Iris pigment epithelial cell (primary cell): ENCODE data around the gene APP.

Experiments
- DNase-seq: peaks from one replicate; pipeline ENCODE4 v3.0.0-alpha.2; 2011; ENCODE audit warnings: low read depth

APP gene

GRCh38 chr21:26126168-26126553 is 44.4 kb downstream of the APP start:
- no peak for DNase-seq

- DNase-seq, result peak; percentile 63
Measured at GRCh38 chr21:26125433-26126167, 45.0 kb downstream of the APP start.

- no peak for DNase-seq
Measured at GRCh38 chr21:26124896-26125295, 45.7 kb downstream of the APP start.

DNA sequence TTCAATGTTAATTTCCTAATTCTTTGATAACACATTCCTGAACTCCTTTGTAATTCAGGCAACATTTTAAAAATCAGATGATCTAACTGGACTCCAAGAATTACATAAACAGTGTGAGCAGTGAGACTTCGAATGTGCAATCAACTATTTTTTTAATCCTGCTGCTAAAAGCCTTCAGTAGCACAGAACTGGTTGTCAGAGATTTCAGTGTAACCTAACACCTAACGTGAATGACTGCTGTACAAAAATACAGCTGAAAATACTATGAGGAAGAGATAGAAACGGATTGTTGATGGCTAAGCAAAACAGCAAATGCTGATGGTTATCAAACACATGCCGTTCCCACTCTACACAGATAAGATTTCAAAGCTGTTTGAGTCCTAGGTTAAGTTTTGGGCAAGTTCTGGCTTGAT is 46.1 kb downstream of the APP start:
- DNase-seq, result peak; percentile 91

GRCh38 chr21:26123012-26123411 is 47.6 kb downstream of the APP start:
- peak; percentile 55 for DNase-seq

DNA sequence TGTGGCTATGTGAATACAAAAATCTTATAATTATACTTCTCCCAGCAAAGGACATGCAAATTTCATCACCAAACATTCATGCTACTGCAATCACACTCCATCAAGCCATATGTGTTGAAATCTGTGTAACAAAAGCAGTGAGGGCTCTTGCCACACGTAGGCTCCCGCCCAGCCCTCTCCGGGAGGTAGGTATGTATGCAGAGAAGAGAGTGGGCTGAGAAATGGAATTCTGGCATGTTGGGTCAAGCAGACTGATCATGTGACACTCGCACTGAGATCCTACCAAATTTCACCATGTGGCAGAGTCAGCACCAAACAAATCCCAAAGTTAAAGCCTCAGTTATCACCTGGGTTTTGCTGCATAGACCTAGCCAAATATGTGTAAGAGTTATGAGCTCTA is 49.7 kb downstream of the APP start:
- peak; percentile 69 for DNase-seq

- DNase-seq, result no peak
Measured at GRCh38 chr21:26119906-26120305, 50.7 kb downstream of the APP start.

DNA sequence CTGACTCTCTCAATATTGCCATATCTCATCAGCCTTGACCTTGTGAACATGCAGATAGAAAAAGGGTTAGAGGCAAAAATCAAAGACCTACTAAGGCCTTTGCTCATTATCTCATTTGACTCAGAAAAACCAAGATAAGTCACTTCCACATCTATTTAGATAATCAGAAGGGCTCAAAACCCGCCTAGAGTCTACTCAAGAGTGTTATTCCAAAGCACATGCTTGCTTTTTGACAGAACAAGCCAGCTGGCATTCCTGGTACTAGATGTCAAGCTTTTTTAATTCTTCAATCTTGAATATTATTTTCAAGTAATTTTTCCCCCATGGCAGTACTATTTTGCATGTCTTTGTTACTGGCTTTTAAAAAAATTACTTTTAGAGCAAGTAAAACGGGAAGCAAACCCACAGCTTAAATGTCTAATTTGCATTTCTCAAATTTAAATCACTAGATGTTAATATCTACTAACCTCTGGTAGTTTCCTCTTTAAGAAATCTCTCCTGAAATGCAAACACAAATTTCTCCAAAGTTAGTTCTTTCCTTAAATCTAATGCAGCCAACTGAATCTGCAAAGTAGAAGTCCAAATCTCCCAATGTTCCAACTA is 51.5 kb downstream of the APP start:
- DNase-seq, result no peak

GRCh38 chr21:26117972-26118367 is 52.6 kb downstream of the APP start:
- no peak for DNase-seq

GRCh38 chr21:26117324-26117971 is 53.1 kb downstream of the APP start:
- DNase-seq, result no peak

- DNase-seq, result no peak
Measured at GRCh38 chr21:26116456-26117011, 54.0 kb downstream of the APP start.

GRCh38 chr21:26115899-26116298 is 54.7 kb downstream of the APP start:
- peak; percentile 49 for DNase-seq

DNA sequence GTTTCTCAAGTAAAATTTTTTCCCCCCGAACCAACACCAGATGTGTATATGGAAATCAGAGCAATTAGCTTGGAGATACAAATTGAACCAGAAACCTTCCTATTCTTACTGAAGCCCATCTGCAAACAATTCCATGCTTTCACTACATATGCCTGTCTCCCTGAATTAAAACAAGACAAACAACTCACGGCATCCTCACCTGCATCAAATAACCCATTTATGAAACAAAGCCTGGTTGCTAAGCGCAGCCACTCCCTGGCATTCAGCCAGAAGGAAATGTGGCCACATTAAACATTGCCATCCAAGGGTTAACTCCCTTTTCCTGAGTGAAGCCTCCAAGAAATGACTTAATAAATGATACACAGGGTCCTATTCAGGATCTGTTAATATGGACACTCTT is 55.3 kb downstream of the APP start:
- DNase-seq, result no peak

- no peak for DNase-seq
Measured at GRCh38 chr21:26112975-26113374, 57.6 kb downstream of the APP start.

- no peak for DNase-seq
Measured at GRCh38 chr21:26112127-26112742, 58.3 kb downstream of the APP start.

DNA sequence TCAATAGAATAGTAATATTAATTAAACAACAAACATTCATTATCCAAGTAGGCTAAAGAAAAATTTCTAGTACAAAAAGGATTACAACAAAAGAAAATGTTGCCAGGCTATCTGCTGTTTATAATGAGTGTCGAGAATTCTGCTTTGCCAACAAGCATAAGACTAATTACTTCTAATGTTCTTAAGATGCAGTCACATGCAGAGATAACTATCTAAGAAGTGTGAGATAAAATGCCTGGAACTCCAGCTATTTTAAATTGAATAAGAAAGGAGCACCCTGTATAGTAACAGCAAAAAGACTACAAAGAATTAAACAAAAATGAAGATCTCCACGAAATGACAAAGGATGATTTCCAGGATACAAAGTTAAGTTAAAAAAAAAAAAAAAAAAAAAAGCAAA is 59.9 kb downstream of the APP start:
- no peak for DNase-seq

- DNase-seq, result no peak
Measured at GRCh38 chr21:26107429-26107828, 63.1 kb downstream of the APP start.

DNA sequence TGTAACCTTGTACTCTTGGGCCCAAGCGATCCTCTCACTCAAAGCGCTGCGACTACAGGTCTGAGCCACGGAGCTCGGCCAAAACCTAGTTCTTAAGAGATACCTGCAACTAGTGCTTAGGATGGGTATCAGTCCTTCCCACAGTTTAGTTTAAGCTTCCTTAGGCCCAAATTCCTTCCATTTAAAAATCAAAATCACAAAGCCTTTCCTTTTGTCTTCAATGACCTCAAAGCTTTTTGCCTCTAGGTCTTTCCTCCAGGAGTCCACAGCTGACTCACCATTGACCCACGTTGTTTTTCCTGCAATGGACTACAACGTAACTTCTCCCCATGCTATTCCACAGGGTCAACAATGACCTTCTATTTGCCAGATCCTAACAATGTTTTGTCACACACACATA is 64.0 kb downstream of the APP start:
- DNase-seq, result no peak

- DNase-seq, result no peak
Measured at GRCh38 chr21:26105819-26106218, 64.8 kb downstream of the APP start.

DNA sequence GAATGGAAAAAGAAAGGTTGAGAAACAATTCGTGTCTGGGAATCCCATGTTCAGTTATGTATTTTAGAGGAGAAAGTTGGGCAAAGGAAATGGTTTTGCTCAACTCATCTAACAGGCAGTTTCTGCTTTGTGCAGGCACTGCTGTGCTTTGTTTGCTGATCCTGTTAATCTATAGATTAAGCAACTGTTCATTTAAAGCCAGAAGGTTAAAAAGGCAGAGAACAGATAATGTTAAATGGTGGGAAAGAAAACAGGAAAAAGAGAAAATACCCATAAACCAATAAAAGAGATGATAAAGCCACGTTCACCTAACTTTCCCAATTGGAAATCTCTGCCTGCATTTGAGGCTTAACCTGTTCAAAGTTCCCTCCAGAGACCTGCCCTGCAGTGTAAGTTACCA is 70.0 kb downstream of the APP start:
- no peak for DNase-seq

DNA sequence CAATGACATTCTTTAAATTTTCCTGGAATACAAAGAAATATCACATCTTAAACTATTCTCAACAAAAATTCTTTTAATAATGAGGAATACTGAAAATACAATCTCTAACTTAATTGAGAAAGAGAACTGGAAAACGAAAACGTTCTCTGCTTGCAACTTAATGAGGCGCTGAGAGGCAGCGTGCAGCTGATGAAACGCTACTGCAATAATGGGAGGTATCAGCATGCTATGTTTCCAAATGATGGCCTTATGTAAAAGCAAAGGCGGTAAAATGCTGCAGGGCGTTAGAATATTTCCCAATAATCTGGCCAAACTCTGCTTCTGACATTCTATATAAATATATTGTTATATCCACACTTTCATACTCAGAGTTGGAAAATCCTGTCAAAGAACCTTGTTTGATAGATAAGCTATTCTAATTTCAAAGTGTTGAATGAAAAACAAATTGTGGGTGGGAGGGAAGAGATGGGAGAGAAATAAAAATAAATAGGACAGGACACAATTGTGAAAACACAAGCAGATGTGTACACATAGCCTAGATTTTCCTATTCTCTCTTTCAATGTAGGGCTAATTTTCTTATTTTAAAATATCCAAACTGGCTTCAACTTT is 70.9 kb downstream of the APP start:
- no peak for DNase-seq

GRCh38 chr21:26098772-26099397 is 71.7 kb downstream of the APP start:
- DNase-seq, result no peak
